ENCODE measurements around the gene ADRA2C.

DNA sequence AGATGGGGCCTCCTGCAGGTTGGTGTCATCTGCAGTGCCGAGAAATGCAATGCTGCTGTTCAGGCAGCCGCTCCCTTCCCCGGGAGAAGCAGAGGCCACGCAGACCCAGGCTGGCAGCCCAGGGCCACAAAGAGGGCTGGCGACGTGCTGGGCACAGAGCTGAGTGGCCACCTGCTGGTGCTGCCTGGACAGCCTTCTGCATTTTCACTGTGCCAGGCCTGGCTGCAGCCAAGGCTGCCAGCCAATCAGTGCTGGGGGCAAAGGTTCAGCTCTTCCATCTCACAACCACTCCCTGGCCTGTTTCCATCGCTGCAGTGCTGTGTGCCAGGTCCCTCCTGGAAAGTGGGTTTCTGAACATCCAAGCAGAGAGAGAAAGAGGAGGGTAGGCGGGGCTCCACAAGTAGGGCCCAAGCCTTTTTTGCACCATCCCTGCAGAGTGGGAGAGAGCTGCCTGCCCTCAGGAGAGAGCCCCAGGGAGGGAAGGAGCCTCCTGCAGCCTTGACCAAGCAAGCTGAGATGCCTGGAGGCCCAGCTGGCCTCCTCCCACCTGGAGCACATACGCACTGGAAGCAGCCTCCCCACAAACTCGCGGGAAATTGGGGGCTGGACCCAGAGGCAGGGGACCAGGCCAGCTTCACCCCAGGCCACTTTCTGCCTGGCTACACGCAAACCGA, 20.1 kb downstream of the ADRA2C start:
- TF ChIP-seq, protein P1, sequence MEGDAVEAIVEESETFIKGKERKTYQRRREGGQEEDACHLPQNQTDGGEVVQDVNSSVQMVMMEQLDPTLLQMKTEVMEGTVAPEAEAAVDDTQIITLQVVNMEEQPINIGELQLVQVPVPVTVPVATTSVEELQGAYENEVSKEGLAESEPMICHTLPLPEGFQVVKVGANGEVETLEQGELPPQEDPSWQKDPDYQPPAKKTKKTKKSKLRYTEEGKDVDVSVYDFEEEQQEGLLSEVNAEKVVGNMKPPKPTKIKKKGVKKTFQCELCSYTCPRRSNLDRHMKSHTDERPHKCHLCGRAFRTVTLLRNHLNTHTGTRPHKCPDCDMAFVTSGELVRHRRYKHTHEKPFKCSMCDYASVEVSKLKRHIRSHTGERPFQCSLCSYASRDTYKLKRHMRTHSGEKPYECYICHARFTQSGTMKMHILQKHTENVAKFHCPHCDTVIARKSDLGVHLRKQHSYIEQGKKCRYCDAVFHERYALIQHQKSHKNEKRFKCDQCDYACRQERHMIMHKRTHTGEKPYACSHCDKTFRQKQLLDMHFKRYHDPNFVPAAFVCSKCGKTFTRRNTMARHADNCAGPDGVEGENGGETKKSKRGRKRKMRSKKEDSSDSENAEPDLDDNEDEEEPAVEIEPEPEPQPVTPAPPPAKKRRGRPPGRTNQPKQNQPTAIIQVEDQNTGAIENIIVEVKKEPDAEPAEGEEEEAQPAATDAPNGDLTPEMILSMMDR (IDR thresholded peaks at IDR 0.05): no peak
- peak; percentile 7; the same call in 1 of the 2 replicates for TF ChIP-seq RCOR1 (IDR thresholded peaks at IDR 0.05; ENCODE audit: low read length)
- TF ChIP-seq GABPA (IDR thresholded peaks at IDR 0.05; ENCODE audit: low read depth): no peak
- TF ChIP-seq TCF12 (IDR thresholded peaks at IDR 0.05): no peak
- peak; percentile 63 for TF ChIP-seq MXI1 (IDR thresholded peaks at IDR 0.05; ENCODE audit: low read depth, low read length)
- TF ChIP-seq, protein P2, sequence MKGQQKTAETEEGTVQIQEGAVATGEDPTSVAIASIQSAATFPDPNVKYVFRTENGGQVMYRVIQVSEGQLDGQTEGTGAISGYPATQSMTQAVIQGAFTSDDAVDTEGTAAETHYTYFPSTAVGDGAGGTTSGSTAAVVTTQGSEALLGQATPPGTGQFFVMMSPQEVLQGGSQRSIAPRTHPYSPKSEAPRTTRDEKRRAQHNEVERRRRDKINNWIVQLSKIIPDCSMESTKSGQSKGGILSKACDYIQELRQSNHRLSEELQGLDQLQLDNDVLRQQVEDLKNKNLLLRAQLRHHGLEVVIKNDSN (IDR thresholded peaks at IDR 0.05; ENCODE audit: borderline replicate concordance, low read depth): no peak
- TF ChIP-seq POLR2AphosphoS5 (IDR thresholded peaks at IDR 0.05; ENCODE audit: low read depth, low read length): no peak
- TF ChIP-seq FOXM1 (IDR thresholded peaks at IDR 0.05; ENCODE audit: low read depth): no peak
- no peak for TF ChIP-seq FOXJ3 (CRISPR knock-in tag; IDR thresholded peaks at IDR 0.05)
- no peak for TF ChIP-seq TAF1 (IDR thresholded peaks at IDR 0.05; ENCODE audit: borderline replicate concordance, low read depth, low read length)
- no peak for TF ChIP-seq ELF1 (IDR thresholded peaks at IDR 0.05)
- no peak for TF ChIP-seq YY1 (IDR thresholded peaks at IDR 0.05; ENCODE audit: low read depth)
- no peak for TF ChIP-seq JUND (IDR thresholded peaks at IDR 0.05)
- TF ChIP-seq GATA2 (CRISPR knock-in tag; IDR thresholded peaks at IDR 0.05): no peak
